HL-60 (cell line): ENCODE measurements around the gene NT5DC2.

Experiments
- POLR2AphosphoS5 ChIP-seq: IDR thresholded peaks from 2 replicates; pipeline ENCODE4 v1.6.1; 2012; ENCODE audit warnings: low read depth
- REST ChIP-seq: IDR thresholded peaks from 2 replicates; pipeline ENCODE4 v1.6.1; 2012; ENCODE audit warnings: low read depth; ENCODE audit not compliant: insufficient replicate concordance
- TF ChIP-seq, protein P1 (sequence below): IDR thresholded peaks from one replicate; pipeline ENCODE4 v1.5.1; 2011; ENCODE audit warnings: low read length, control low read depth, inconsistent platforms; ENCODE audit not compliant: insufficient read depth

GRCh38 chr3:52479037-52479876 is 54.4 kb downstream of the NT5DC2 start:
- TF ChIP-seq, protein P1, sequence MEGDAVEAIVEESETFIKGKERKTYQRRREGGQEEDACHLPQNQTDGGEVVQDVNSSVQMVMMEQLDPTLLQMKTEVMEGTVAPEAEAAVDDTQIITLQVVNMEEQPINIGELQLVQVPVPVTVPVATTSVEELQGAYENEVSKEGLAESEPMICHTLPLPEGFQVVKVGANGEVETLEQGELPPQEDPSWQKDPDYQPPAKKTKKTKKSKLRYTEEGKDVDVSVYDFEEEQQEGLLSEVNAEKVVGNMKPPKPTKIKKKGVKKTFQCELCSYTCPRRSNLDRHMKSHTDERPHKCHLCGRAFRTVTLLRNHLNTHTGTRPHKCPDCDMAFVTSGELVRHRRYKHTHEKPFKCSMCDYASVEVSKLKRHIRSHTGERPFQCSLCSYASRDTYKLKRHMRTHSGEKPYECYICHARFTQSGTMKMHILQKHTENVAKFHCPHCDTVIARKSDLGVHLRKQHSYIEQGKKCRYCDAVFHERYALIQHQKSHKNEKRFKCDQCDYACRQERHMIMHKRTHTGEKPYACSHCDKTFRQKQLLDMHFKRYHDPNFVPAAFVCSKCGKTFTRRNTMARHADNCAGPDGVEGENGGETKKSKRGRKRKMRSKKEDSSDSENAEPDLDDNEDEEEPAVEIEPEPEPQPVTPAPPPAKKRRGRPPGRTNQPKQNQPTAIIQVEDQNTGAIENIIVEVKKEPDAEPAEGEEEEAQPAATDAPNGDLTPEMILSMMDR = no peak
- TF ChIP-seq REST (no peak), POLR2AphosphoS5 (0 out of 2 replicates have a peak, but pooled peaks have one; percentile 12)
